ENCODE results near the gene LRRC1.

GRCh38 chr6:53913286-53913685 lies 118.5 kb downstream of the LRRC1 start:
- TF ChIP-seq POLR2A (IDR thresholded peaks at IDR 0.05; ENCODE audit: low read depth) (no peak), CTCF (IDR thresholded peaks at IDR 0.05) (no peak), POLR2AphosphoS5 (IDR thresholded peaks at IDR 0.05) (no peak)

All from esophagus muscularis mucosa (tissue), 3 donors.